ENCODE results near the gene HAPLN3.

HAPLN3 gene

GRCh38 chr15:88909956-88910831 is 14.8 kb upstream of the HAPLN3 start:
- no peak for FAIRE-seq

- no peak for FAIRE-seq
Measured at GRCh38 chr15:88908697-88909621, 13.6 kb upstream of the HAPLN3 start.

GRCh38 chr15:88908123-88908522 is 12.8 kb upstream of the HAPLN3 start:
- FAIRE-seq = no peak

DNA sequence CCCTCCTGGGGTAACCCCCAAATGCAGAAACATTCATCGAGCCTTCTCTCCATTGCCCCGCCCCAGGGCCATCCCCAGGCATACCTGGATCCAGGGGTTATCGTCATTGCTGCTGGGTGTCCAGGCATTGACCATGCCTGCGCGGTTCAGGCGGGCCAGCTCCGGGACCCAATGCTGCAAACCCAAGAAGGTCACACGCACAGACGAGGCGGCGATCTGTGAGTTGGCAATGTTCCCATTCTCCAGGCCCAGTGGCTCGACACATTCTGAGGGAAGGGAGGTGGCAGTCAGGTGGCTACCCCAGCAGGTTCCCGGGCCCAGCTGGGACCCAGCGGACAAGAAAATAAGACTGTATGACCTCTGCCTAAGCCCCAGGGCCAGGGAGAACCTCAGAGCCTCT is 11.8 kb upstream of the HAPLN3 start:
- FAIRE-seq = no peak

DNA sequence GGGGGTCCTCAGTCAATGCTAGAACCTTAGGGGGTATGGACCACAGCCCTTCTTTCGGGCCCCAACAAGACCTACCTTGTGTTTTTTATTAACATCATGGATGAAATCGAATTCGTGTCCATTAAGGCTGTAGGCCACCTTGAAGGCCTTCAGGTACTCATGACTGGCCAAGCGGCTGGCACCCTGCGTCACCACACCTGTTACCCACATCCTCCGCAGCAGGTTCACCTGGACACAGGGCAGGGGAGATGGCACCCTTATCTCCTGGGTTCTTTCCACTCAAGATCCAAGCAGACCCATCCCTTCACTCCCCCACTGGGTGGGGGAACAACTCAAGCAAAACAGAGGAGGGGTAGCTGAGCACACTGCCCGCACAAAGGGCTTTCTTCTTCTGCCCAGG is 11.2 kb upstream of the HAPLN3 start:
- FAIRE-seq = no peak

GRCh38 chr15:88906130-88906529 is 10.8 kb upstream of the HAPLN3 start:
- FAIRE-seq = no peak

DNA sequence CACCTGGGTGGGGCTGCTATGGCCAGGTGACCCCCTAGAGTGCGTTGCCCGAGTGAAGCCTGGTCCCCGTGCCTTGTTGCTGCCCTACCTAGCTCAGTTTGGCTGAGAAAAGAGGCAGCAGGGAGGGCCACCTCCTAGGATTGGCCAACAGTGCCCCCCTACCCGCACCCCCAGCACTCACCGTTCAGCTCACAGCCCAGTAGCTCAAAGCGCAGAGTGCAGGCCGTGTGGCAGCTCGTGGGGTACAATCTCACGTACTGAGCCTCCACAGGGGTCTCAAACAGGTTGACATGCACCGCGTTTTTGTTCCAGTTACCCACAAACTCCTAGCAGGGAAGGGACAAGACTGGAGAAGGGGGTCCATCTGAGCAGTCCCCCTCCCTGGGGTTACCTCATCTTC is 10.2 kb upstream of the HAPLN3 start:
- FAIRE-seq = no peak

DNA sequence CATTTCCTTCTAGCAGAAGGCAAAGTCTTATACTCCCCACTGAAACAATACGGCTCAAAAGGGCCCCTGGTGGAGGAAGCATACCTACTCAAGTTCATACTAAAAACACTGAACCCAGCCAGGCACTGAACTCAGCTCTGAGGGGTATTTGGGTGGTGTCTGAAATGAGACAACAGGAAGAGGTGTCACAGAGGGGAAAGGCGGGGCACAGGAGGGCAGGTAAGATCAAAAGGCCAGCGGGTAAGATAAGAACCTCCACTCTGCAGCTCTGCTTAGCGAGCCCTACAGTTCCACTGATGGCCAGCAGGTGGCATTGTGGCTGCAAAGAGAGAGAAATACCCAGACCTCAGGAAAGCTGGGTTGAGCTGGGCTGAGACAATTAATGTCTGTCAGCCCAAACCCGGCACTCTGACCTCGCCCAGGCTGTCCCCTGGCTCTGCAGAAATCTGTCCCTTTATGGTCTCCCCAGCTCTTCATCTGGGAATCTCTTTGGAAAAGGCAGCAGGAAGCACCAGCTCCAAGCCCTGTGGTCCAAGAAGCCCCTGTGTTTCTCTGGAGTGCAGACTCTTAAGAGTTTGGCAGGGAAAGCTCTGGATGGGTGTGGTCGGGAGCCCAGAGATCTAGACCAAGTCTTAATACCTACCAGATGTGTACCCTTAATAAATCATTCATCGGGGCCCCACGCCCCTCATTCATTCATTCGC is 9.4 kb upstream of the HAPLN3 start:
- no peak for FAIRE-seq

DNA sequence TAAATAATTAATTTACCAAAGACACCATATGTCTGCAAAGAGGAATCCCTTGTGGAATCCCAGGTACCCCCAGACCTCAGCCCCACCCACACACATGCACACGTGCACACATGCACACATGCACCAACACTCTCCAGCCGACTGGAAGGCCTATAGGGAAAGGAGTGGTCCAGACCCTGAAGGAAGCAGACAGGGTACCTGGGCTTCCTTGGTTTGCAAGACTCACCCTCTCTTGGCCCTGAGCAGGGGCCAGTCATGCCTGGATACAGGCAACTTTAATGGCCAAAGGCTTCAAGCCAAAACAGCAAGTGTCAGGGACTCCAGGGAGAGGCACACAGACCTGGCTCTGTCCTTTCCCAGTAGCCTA is 8.9 kb upstream of the HAPLN3 start:
- FAIRE-seq = no peak

DNA sequence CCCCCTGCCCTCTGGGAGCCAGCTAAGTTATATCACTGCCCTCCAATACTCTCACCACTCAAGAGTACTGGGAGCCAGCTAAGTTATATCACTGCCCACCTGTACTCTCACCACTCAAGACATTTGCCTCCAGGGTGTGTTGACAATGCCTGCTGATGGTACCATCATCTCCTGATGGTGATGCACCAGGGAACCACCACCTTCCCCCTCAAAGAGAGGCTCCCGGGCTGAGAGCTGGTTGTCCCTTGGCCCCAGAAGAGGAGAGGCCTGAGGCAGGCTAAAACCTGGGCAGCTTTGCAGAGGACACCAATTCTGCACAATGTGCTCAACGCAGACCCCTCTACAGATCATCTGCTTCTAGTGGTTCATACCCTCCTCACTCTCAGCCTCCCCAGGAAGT is 7.5 kb upstream of the HAPLN3 start:
- no peak for FAIRE-seq

DNA sequence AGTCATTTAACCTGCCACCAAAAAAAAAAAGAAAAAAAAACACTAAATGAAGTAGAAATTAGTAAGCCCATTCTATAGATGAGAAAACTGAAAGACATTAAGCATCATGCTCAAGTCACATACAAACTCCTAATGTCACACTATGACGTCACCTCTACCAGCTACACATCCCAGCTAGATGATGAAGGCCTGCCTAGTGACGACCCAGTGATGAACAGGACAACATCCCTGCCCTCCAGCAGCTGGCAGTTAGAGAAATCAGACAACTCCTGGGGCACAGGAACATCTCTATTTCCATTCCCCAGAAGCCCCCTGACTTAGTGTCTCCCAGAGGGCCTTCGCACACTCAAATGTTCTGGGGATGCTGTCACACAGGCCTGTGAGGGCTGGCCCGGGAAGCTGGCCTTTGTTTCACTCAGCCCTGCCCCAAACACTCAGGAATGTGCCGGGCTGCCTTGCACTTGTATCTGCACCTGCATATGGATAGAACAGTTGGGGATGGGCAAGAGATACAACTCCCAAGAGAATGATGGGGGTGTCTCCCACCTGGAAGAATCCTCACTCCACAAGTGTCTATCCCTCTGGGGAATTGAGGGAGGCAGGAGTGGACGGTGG is 7.0 kb upstream of the HAPLN3 start:
- no peak for FAIRE-seq

- FAIRE-seq = no peak
Measured at GRCh38 chr15:88901508-88902220, 6.3 kb upstream of the HAPLN3 start.

GRCh38 chr15:88900982-88901418 is 5.7 kb upstream of the HAPLN3 start:
- FAIRE-seq = no peak

GRCh38 chr15:88900309-88900981 is 5.1 kb upstream of the HAPLN3 start:
- FAIRE-seq = no peak

GRCh38 chr15:88899251-88899650 is 3.9 kb upstream of the HAPLN3 start:
- FAIRE-seq = no peak

DNA sequence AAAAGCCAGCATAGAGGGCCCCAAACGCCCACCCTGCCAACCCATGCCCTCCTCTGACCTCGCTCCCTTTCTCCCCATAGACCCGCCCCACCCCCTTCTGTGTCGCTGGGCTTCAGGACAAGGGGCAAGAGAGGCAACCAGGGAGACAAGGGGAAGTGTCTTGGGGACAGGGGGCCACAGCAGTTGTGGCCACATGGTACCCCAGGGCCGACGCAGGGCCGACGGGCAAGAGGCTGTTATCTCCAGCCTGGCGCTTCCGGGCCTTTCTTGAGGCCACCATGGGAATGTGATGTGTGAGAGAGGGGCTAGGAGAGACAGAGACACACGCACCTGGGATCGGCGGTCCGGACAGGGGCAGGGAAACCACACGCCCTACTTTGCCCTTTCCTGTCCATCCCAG is 3.4 kb upstream of the HAPLN3 start:
- no peak for FAIRE-seq

- FAIRE-seq = no peak
Measured at GRCh38 chr15:88897456-88898194, 2.3 kb upstream of the HAPLN3 start.

GRCh38 chr15:88897142-88897455 is 1.8 kb upstream of the HAPLN3 start:
- FAIRE-seq = no peak

- no peak for FAIRE-seq
Measured at GRCh38 chr15:88896333-88897033, 1.1 kb upstream of the HAPLN3 start.

GRCh38 chr15:88894348-88894818 is 961 bp downstream of the HAPLN3 start:
- FAIRE-seq = no peak
